HG03108 (cell line): ENCODE measurements around the gene VPS35.

Experiments used
- ATAC-seq: cut with Tn5 transposase; IDR thresholded peaks from one replicate; pipeline ENCODE4 v1.9.1; 2021; ENCODE audit warnings: moderate library complexity; ENCODE audit not compliant: unreplicated experiment

Gene VPS35

DNA sequence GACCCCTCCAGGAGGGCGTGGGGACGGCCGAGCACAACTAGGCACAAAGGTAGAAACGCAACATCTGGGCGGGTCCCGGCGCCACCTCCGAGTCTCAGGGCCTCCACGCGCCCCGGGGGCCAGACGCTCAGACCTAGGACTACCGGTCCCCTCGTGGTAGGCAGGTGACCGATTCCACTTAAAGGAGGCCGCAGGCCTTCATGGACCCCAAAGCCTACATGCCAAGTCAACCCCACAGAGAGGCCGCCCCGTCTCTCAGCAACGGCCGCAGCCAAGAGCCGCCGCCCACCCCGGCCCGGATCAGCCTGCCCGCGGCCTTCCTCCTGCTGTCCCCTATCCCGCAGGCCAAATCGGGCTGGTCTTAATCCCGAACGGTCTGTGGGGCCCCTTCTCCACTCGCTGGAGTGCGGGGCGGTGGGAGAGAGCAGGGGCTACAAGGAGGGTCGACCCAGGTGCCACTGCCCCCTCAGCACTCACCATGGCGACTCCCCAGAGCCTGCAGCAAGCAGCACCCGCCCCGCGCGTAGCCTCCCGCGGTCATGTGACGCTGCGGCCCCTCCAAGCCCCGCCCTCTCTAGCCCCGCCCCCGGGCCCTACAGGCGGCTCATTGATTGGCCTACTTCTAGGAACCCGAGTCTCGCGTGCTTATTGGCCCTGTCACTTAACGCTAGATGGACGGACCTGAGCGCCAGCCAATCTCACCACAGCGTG lies at the start of gene VPS35:
Gene VPS35, minus strand, starts transcription at position 525 of the 711 bp plus-strand sequence. Its CDS starts 45 bp downstream, at position 480.
- peak; percentile 79 for ATAC-seq

GRCh38 chr16:46737621-46738214 lies 48.7 kb upstream of the VPS35 start:
- ATAC-seq = no peak

DNA sequence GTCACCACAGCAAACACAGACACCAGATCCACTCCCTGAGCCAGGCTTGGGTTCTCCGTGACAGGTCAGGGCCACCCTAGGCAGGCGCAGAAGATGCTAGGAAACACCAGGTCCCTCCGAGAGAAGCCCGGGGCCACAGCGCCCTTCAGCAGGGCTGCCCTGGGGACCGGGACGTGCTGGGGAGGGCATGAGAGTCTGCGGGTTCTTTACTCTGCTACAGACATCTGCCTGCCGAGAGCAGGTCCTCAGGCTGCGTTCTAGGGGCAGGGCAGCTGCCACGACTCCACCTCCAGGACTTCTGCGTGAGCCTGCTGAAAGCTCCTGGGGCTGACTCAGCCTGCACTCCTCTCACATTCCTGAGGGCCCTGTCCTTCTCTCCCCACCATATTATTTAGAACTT lies 47.7 kb upstream of the VPS35 start:
- no peak for ATAC-seq

DNA sequence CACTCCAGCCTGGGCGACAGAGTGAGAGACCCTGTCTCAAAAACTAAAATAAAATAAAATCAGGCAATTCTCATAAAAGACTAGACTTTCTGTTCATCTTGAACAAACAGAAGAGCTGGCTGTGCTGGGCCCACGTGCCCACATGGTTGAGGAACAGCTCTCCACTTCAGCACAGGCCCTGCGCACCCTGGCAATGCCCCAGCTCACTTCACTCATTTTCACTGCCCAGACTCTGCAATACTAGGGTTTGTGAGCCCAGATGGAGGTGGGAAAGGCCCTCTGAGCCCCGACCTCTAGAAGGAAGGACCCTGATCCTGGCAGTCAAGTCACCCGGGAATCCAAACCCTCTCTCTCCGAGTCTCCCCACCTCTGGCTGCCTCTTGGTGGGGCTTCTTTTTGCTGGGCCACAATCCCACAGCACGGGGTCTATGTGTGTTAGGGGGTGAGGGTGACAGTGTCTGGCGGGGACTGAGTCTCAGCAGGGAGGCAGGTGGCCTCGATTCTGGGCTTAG lies 44.4 kb upstream of the VPS35 start:
- ATAC-seq = no peak

GRCh38 chr16:46732561-46732960 lies 43.6 kb upstream of the VPS35 start:
- no peak for ATAC-seq

GRCh38 chr16:46731691-46732555 lies 42.9 kb upstream of the VPS35 start:
- ATAC-seq = no peak

GRCh38 chr16:46730801-46731690 lies 42.1 kb upstream of the VPS35 start:
- no peak for ATAC-seq

- no peak for ATAC-seq
Measured at GRCh38 chr16:46730126-46730525, 41.1 kb upstream of the VPS35 start.

GRCh38 chr16:46729326-46729995 lies 40.5 kb upstream of the VPS35 start:
- ATAC-seq = no peak

- ATAC-seq = no peak
Measured at GRCh38 chr16:46728806-46729205, 39.8 kb upstream of the VPS35 start.

- ATAC-seq = no peak
Measured at GRCh38 chr16:46727630-46728029, 38.7 kb upstream of the VPS35 start.

GRCh38 chr16:46727184-46727583 lies 38.2 kb upstream of the VPS35 start:
- ATAC-seq = no peak

GRCh38 chr16:46721885-46722284 lies 32.9 kb upstream of the VPS35 start:
- no peak for ATAC-seq

DNA sequence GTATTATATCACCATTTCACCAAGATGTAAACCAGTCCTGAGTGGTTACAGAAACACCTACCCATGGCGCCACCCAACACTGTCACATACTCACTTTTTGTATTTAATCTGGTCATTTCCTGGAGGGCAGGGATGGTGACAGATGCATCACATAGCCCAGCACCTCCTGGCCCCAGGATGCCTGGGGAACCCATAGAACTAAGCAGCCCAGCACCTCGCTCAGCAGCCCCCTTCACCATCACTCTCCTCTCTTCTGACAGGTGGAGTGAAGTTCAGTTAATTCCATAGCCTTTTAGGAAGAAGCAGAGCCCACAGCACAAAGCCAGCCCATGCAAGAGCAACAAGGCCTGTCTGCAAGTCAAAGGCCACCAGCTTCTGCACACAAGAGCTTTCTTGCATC lies 31.6 kb upstream of the VPS35 start:
- no peak for ATAC-seq

DNA sequence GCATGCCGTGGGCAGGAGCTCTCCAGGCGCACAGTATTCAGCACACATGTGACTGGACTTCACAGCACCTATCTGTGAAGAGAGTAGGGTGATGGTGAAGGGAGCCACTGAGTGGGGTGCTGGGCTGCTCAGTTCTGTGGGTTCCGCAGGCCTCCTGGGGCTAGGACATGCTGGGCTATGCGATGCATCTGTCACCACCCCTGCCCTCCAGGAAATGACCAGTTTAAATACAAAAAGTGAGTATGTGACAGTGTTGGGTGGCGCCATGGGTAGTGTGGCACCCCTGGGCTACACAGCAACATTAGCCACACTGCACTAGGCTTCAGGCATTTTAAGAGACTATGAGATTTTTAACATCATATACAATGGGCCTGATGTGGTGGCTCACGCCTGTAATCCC lies 30.6 kb upstream of the VPS35 start:
- no peak for ATAC-seq

DNA sequence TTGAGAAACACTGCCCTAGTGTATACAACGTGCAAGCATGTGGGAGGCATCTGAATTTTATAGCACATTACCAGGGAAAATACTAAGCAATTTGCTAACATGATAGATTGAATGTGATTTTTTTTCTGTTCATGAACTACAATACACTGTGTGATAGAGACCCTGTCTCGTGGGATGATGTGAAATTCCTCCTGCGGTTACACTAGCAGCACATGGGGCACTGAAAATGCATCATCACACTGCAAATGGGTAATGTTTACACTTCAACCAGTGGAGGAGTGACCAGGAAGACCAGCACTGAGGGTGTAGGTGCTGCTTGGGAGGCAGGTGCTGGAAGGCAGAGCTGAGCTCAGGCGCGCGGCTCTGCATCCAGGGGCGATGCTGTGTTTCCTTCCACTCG lies 29.2 kb upstream of the VPS35 start:
- ATAC-seq = no peak

GRCh38 chr16:46717692-46718091 lies 28.7 kb upstream of the VPS35 start:
- no peak for ATAC-seq

DNA sequence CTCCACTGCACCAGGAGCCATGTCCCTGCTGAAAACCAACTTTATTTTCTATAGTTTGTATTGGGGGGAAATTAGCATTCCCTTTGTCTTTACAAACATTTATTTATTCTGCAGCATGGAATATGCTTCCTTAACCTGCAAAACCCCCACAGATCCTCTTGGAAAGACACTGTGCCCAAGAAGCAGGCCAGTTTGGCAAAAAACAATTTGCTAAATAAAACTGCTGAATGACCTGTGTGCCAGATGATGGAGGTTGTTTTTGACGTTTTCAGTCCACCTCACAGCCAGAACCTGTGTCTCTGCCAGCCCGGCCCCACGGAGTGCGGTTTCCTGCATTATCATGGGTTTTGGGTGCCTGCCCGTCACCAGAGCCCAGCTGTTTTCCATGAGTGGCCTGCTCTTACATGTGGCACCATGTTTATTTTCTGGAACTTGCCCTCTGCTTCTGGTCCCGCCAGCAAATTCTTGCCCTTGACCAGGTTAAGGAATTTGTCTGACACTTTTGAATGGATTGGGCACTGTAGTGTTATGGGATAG lies 26.9 kb upstream of the VPS35 start:
- no peak for ATAC-seq

GRCh38 chr16:46714797-46715591 lies 26.0 kb upstream of the VPS35 start:
- no peak for ATAC-seq
